GM19452 (cell line): Measurements from ENCODE around the gene DMAC2L.
A peak's percentile ranks its signal among the peaks of the same experiment; 100 is the strongest.
"Not testable (repeated sequence)": the region's sequence is repeated elsewhere in the genome, so short reads cannot be mapped to it uniquely, and the experiment has no call there.

Experiments used
- ATAC-seq: cut with Tn5 transposase; IDR thresholded peaks from one replicate; pipeline ENCODE4 v1.9.1; 2021; ENCODE audit not compliant: unreplicated experiment

Gene DMAC2L

DNA sequence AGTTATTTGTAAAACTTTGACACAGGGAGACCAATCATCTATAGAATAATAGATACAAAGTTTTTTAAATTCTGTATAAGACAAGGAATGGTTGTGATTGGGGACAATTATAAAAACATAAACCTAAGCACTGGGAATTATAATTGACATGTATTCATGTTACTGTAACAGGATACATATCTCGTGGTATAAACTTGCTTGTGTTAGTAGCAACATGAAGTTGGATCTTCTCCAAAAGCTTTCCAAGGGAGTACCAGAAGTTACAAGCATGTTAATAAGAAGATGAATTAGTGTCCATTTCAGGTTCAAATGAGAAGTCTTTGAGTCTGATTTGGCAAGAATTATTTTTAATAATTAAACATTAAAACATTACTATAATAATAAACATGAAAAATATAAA is 42.4 kb downstream of the DMAC2L start:
- no peak for ATAC-seq

DNA sequence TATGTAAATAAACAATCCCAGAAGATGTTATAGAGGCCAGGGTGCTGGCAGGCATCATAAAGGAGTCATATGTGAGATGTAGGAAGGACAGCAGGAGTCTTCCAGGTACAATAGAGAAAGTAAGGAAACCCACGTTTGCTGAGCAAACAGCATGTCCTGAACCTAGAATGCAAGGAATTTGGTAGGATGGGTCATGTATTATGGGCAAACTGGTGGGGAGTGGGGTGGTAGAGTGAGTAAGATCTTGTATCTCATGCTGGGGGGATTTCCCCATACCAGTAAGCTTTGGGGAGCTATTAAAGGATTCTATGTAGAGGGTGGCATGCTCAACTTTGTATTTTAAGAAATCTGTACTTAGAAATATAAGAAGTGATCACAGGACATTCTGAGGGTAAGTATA is 43.6 kb downstream of the DMAC2L start:
- ATAC-seq: no peak

DNA sequence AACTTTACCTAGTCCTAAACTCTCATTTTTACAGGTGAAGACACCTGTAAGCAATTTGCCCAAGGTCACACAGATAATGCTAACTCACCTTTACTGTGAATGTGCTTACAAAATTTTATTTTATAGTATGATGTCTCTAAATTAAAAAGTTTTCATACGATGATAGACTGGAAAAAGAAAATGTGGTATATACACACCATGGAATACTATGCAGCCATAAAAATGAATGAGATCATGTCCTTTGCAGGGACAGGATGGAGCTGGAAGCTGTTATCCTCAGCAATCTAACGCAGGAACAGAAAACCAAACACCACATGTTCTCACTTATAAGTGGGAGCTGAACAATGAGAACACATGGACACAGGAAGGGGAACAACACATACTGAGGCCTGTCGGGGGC is 44.2 kb downstream of the DMAC2L start:
- ATAC-seq: not testable (repeated sequence)

DNA sequence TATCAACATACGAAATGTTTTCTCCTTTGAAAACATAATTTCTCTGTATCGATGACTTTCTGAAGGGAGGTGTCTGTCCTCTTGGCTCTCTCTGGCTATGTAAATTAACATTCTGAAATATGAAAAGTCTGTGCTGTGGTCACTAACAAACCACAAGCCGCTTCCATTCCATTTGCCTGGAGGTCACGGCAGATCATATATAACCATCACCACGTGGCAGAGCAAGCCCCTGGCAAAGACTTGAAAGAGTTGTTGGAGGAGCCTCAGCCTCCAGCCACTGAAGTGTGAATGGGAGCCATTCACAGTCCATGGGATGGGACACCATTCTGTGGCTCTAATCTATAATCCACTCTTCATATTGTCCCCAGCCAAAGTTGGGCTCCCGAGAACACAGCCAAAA is 45.0 kb downstream of the DMAC2L start:
- no peak for ATAC-seq

GRCh38 chr14:50357753-50358395 is 45.8 kb downstream of the DMAC2L start:
- ATAC-seq: no peak

GRCh38 chr14:50359631-50360030 is 47.5 kb downstream of the DMAC2L start:
- no peak for ATAC-seq

DNA sequence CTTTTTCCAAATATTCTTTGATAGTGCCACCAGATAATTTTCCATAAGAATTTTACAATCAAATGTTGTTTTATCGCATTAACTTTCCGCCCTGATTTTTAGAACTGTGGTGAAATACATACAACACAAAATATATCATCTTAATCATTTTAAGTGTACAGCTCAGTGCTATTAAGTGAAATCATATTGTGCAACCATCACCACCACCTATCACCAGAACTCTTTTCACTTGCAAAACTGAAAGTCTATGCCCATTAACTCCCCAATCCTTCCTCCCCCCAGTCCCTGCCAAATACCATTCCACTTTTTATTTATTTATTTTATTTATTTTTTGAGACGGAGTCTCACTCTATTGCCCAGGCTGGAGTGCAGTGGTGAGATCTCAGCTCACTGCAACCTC is 48.0 kb downstream of the DMAC2L start:
- ATAC-seq: no peak

- ATAC-seq: no peak
Measured at GRCh38 chr14:50360851-50361250, 48.7 kb downstream of the DMAC2L start.

DNA sequence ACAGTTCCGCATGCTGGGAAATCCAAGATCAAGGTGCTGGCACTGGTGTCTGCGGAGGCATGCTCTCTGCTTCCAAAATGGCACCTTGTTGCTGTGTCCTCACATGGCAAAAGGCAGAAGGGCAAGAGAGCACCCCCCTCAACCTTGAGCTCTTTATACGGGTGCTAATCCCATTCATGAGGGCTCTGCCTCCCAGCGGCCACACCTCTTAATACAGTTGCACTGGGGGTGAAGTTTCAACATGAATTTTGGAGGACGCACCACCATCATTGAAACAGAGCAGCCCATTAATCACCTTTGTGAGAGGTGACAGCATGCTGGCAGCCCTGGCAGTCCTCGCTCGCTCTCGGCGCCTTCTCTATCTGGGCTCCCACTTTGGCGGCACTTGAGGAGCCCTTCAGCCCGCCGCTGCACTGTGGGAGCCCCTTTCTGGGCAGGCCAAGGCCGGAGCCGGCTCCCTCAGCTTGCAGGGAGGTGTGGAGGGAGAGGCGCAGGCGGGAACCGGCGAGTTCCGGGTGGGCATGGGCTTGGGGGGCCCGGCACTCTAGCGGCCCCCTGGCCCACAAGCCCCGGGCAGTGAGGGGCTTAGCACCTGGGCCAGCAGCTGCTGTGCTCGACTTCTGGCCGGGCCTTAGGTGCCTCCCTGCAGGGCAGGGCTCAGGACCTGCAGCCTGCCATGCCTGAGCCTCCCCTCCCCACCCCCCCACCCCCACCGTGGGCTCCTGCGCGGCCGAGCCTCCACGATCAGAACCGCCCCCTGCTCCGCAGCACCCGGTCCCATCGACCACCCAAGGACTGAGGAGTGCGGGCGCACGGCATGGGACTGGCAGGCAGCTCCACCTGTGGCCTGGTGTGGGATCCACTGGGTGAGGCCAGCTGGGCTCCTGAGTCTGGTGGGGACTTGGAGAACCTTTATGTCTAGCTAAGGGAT is 49.6 kb downstream of the DMAC2L start:
- not testable (repeated sequence) for ATAC-seq

DNA sequence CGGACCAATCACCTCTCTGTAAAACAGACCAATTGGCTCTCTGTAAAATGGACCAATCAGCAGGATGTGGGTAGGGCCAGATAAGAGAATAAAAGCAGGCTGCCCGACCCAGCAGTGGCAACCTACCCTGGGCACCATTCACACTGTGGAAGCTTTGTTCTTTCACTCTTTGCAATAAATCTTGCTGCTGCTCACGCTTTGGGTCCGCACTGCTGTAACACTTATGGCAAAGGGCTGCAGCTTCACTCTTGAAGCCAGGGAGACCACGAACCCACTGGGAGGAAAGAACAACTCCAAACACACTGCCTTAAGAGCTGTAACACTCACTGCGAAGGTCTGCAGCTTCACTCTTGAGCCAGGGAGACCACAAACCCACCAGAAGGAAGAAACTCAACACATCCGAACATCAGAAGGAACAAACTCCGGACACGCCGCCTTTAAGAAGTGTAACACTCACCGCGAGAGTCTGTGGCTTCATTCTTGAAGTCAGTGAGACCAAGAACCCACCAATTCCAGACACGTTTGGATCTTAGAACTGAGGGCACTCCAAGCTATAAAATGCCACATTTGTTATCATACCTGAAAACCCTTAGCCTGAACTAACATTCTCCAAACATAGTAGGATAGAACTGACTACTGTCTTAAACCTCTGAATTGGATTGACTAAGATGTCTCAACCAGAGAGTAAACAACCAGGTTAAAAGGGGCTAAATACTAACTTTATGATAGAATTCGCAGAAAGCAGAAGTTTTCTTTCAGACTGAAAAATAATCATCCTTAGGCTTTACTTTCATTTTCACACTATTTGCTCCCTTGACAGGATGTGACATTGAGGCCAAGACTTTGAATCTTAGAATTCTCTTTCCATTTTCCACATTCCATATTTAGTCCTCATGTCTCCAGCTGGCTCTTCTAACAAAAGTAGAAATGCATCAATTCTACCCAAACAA is 50.9 kb downstream of the DMAC2L start:
- ATAC-seq: peak; percentile 25

DNA sequence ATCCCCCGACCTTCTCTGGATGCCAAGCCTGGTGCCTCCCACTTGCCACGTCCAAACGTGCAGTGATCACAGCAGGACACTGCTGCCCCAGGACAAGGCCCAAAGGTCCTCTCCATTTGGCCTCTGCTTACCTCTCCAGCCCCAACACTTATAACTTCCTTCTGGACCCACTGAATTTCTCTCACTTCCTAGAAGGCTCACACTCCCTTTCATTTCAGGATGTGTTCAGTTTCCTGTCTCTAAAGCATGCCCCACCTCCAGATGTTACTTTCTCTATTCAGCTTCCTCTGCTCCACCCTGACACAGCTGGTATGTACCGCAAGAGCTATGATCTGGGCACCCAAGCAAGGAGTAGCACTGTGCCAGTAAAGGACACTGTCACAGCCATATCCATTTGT is 51.6 kb downstream of the DMAC2L start:
- ATAC-seq: peak; percentile 96

DNA sequence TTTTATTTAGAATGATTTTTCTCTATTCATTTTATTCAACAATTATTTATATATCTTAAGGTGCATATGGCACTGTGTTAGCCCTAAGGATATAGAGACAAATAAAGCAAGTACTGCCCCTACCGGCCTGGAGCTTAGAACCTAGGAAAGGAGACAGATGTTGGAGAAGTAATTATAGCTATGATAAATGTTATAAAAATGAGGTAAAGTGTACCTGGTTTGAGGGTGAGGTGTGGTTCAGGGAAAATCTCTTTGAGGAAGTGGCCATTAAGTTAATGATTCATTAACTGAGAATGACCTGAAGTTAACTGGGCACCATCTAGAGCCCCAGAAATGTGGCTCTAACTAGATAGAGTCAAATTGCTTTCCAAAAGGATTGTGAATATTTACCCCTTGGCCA is 52.7 kb downstream of the DMAC2L start:
- no peak for ATAC-seq

DNA sequence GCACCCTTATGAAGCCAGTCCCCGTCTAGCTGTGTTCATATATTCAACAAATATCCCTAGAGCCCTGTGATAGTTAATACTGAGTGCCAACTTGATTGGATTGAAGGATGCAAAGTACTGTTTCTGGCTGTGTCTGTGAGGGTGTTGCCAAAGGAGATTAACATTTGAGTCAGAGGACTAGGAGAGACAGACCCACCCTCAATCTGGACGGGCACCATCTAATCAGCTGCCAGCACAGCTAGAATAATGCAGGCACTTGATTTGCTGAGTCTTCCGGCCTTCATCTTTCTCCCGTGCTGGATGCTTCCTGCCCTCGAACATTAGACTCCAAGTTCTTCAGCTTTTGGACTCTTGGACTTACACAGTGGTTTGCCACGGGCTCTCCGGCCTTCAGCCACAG is 53.4 kb downstream of the DMAC2L start:
- ATAC-seq: not testable (repeated sequence)

- ATAC-seq: no peak
Measured at GRCh38 chr14:50366115-50366514, 54.0 kb downstream of the DMAC2L start.

- no peak for ATAC-seq
Measured at GRCh38 chr14:50366589-50366988, 54.5 kb downstream of the DMAC2L start.

GRCh38 chr14:50371546-50371945 is 59.4 kb downstream of the DMAC2L start:
- ATAC-seq: no peak

DNA sequence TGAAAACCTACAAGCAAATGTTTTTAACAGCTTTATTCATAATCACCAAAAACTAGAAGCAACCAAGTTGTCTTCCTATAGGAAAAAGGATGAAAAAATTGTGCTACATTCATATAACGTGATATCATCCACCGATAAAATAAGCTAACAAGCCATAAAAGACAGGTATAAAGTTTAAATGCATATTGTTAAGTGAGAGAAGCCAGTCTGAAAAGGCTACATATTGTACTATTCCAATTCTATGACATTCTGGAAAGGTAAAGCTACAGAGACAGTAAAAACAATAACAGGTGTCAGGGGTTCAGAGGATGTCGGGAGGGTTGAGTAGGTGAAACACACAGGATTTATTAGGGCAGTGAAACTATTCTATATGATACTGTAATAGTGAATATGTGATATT is 61.8 kb downstream of the DMAC2L start:
- no peak for ATAC-seq

- ATAC-seq: no peak
Measured at GRCh38 chr14:50375760-50376159, 63.6 kb downstream of the DMAC2L start.
